Right atrium auricular region (tissue), 2 donors: ENCODE data around the gene CTU2. TPM values are rescaled to one million over a fixed set of nuclear protein-coding genes. Genes with fewer than 3 reads are reported as not detected.

Experiments
- DNase-seq: peaks from one replicate; pipeline ENCODE4 v3.0.0-alpha.2; 2019; ENCODE audit warnings: low spot score
- H3K27ac ChIP-seq, 2 donors: fragments of 200-600 bp; sonication (generic); 1 replicate in 1 of 2; 2 replicates in 1 of 2; pipeline ENCODE4 v1.5.1; 2016 to 2019
- H3K27me3 ChIP-seq, 2 donors: fragments of 200-600 bp; sonication (generic); one replicate each; pipeline versions ENCODE4 v1.5.1 to v1.6.0; 2017 to 2019
- H3K36me3 ChIP-seq: fragments of 200-600 bp; sonication (generic); one replicate; pipeline ENCODE4 v1.5.1; 2016
- H3K4me1 ChIP-seq, 2 donors: fragments of 200-600 bp; sonication (generic); one replicate each; pipeline versions ENCODE4 v1.5.1 to v1.6.0; 2017 to 2019
- H3K4me3 ChIP-seq, 2 donors: fragments of 200-600 bp; sonication (generic); 1 replicate in 1 of 2; 2 replicates in 1 of 2; pipeline ENCODE4 v1.5.1; 2017 to 2019; ENCODE audit warnings: mild to moderate bottlenecking in 1 of 2, moderate library complexity in 1 of 2
- H3K9me3 ChIP-seq, 2 donors: fragments of 200-600 bp; sonication (generic); one replicate each; pipeline ENCODE4 v1.5.1; 2019
- CTCF ChIP-seq, 2 donors: fragments of 200-600 bp; sonication (generic); IDR thresholded peaks; one replicate each; pipeline ENCODE4 v1.5.1; 2019; ENCODE audit warnings: antibody characterized with exemption in 2 of 2
- total RNA-seq, 2 donors: library from RNA; depleted of rRNA; stranded (reverse); fragments of >200 nt; gene quantifications; one replicate each; pipeline ENCODE4 v1.1.0, GENCODE V29; 2016

CTU2 gene
- total RNA-seq, 2 donors from 2014 or later, result 7.1 to 8.2 TPM

DNA sequence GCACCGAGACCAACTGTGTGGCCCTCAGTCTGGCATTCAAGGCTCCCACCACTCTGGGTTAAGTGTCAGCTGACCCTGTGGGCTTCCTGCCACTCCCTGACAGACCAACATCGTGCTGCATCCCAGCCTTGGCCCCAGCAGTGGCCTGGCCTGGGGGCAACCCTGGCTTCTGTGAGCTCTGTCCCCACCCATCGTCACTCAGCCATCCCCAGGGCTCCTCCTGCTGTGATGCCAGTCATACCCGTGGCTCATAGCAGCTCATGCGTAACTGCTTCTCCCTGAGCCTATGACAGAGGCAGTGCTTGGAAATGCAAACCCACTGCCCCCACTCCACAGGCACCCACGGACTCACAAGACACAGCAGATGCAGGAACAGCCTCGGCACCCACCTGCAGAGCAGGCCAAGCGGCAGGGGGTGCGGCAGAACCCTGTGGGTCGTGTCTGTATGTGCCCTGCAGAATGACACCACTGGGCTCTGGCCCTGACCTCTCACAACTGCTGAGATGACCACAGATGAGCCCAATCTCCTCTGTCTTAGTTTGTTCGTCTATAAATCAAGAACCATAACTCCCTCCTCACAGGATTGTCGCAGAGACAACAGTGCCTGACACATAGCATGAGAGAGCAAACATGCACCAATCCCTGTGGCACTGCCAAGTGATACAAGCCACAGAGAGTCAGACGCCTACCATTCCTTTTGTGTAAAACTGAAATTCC lies 52.1 kb downstream of the CTU2 start:
- H3K36me3 ChIP-seq, result no peaks in the 10 kb centered on the region
- no peak overlapping the region for H3K4me3 ChIP-seq
- no peak overlapping the region for H3K27ac ChIP-seq
- H3K9me3 ChIP-seq, result no peaks in the 10 kb centered on the region
- peaks cover 0 to 23% of the 10 kb centered on the region in 2 donors for H3K4me1 ChIP-seq
- no peaks in the 10 kb centered on the region for H3K27me3 ChIP-seq
- DNase-seq, result no peak
- TF ChIP-seq CTCF (IDR thresholded peaks at IDR 0.05), result no peak

GRCh38 chr16:88758944-88759244 lies 52.6 kb downstream of the CTU2 start:
- Histone ChIP-seq H3K27ac (no peak overlapping the region), H3K36me3 (no peaks in the 10 kb centered on the region), H3K4me1 (peaks cover 0 to 23% of the 10 kb centered on the region in 2 donors), H3K4me3 (no peak overlapping the region), H3K27me3 (no peaks in the 10 kb centered on the region), H3K9me3 (no peaks in the 10 kb centered on the region)
- no peak for DNase-seq
- no peak for TF ChIP-seq CTCF (IDR thresholded peaks at IDR 0.05)

DNA sequence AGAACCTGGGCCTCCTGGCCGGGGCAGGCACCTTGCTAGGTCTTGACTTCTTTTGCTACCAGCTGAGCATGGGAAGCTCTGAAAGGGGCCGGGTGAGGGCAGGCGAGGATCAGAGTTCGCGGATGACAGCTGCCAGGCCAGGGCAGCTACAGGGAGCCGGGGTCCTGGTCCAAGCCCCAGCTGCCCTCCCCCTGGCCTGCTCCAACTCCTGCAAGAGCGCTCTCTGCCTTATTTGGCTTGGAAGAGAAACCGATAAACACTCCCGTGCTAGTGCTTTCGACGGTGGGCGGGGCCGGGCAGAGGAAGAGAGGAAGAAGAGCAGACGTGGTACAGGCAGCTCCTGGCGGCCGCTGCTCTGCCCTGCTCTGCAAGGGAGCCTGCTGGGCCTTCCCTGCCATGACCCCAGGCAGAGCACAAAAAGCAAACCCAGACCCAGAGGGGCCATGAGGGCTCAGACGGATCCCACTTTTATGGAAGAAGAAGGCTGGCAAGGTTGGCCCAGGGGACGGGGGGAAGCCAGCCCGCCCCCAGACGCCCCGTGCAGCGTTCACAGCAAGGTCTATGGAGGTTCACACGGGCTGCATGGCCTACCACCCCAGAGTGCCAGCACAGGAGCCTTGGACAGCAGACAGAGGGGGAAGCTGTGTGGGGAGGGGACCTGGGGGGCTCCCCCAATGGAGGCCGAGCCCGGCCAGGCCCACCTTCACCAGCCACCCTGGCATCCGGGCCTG lies 53.1 kb downstream of the CTU2 start:
- Histone ChIP-seq H3K4me1 (peaks cover 0 to 23% of the 10 kb centered on the region in 2 donors), H3K27me3 (no peaks in the 10 kb centered on the region), H3K4me3 (no peak overlapping the region), H3K27ac (no peak overlapping the region), H3K9me3 (no peaks in the 10 kb centered on the region), H3K36me3 (no peaks in the 10 kb centered on the region)
- TF ChIP-seq CTCF (IDR thresholded peaks at IDR 0.05), result no peak
- no peak for DNase-seq

DNA sequence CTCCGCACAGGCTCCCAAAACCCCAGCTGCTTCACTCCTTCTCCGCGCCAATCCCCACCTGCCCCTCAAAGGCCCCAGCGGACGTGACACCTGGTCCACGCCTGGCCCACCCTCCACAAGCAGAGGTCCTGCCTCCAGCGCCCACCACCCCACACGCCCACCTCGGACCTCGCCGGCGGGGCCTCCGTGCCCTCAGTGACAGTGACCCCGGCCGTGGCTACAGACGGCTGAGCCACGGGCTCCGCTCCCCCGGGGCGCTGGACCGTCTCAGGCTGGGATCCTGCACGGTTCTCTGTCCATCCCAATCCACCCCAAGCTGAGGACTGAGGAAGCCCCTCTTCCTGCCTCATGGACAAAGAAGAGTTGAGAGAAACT lies 53.7 kb downstream of the CTU2 start:
- Histone ChIP-seq H3K27me3 (no peaks in the 10 kb centered on the region), H3K4me1 (peaks cover 0 to 23% of the 10 kb centered on the region in 2 donors), H3K4me3 (no peak overlapping the region), H3K27ac (no peak overlapping the region), H3K9me3 (no peaks in the 10 kb centered on the region), H3K36me3 (no peaks in the 10 kb centered on the region)
- no peak for DNase-seq
- TF ChIP-seq CTCF (IDR thresholded peaks at IDR 0.05), result no peak

DNA sequence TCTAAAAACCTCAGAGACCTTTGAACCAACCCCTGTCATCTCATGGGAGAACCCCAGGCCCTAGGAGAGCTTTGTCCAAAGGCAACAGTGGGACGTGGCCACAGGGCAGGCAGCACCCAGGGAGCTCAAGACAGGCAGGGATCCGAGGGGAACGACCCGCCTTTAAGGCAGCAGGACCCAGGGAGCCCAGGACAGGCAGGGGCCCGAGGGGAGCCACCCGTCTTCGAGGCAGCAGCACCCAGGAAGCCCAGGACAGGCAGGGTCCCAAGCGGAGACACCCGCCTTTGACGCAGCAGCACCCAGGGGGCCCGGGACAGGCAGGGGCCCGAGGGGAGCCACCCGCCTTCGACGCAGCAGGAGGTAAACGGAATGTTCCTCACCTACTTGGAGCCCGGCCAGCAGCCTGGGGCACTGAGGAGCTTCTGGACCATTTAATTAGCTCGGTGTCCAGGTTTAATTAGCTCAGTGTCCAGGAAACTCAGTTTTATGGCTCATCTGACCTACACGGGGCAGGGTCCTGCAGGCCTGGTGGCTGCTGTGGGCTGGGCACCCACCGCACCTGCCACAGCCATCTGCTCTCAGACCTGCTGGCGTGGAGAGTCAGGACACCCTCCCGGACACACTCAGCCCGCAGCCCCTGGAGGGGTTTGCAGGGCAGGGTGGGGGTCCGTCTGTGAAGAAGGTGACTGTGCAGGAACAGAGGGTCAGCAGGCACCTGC lies 54.3 kb downstream of the CTU2 start:
- H3K36me3 ChIP-seq, result no peaks in the 10 kb centered on the region
- no peak overlapping the region for H3K27ac ChIP-seq
- peaks cover 0 to 23% of the 10 kb centered on the region in 2 donors for H3K4me1 ChIP-seq
- no peaks in the 10 kb centered on the region for H3K9me3 ChIP-seq
- no peak for TF ChIP-seq CTCF (IDR thresholded peaks at IDR 0.05)
- DNase-seq, result no peak
- no peaks in the 10 kb centered on the region for H3K27me3 ChIP-seq
- no peak overlapping the region for H3K4me3 ChIP-seq
